A673 (cell line): ENCODE data around the gene CMTM2. TPM values are rescaled to one million over a fixed set of nuclear protein-coding genes. Genes with fewer than 3 reads are reported as not detected.

ENCODE experiments used
- BruUV-seq: library from RNA; stranded (reverse); fragments of 400-500 nt; replicated peaks from 2 replicates; lab custom pipeline; 2021; lab: Mats Ljungman, UMichigan
- CTCF ChIA-PET: fragments of 300-600 bp; sonication (Branson Sonifier 250); formaldehyde crosslinking; loops from one replicate; lab custom pipeline; 2022; ENCODE audit warnings: antibody characterized with exemption; lab: Charles Lee
- POLR2A ChIA-PET: fragments of 300-600 bp; sonication (Branson Sonifier 250); formaldehyde crosslinking; loops from one replicate; lab custom pipeline; 2022; ENCODE audit warnings: antibody characterized with exemption; ENCODE audit not compliant: low non-redundant PET; lab: Charles Lee
- DNase-seq: peaks from one replicate; pipeline ENCODE4 v3.0.0-alpha.2; 2015; ENCODE audit warnings: low spot score
- H3K27ac ChIP-seq: fragments of 200-600 bp; sonication (generic); 2 replicates; pipeline ENCODE4 v1.5.1; 2016; ENCODE audit warnings: mixed run types, low read depth, mild to moderate bottlenecking, mixed read lengths, antibody characterized with exemption, low read length; ENCODE audit not compliant: poor library complexity, severe bottlenecking
- H3K27me3 ChIP-seq: fragments of 200-600 bp; sonication (generic); replicated peaks from 2 replicates; pipeline ENCODE4 v1.6.1; 2017; ENCODE audit warnings: mixed run types, low read depth, mild to moderate bottlenecking, mixed read lengths, antibody characterized with exemption, low read length; ENCODE audit not compliant: insufficient read depth, poor library complexity
- H3K36me3 ChIP-seq: fragments of 200-600 bp; sonication (generic); 2 replicates; pipeline ENCODE4 v1.6.1; 2016; ENCODE audit warnings: mixed run types, mild to moderate bottlenecking, mixed read lengths, antibody characterized with exemption, low read length; ENCODE audit not compliant: insufficient read depth, poor library complexity, severe bottlenecking
- H3K4me1 ChIP-seq: fragments of 200-600 bp; sonication (generic); 2 replicates; pipeline ENCODE4 v1.6.1; 2017; ENCODE audit warnings: mixed run types, mild to moderate bottlenecking, mixed read lengths, antibody characterized with exemption, low read length; ENCODE audit not compliant: insufficient read depth, poor library complexity, severe bottlenecking
- H3K4me3 ChIP-seq: fragments of 200-600 bp; sonication (generic); 2 replicates; pipeline ENCODE4 v1.5.1; 2016; ENCODE audit warnings: low read depth, mixed run types, mild to moderate bottlenecking, mixed read lengths, low read length; ENCODE audit not compliant: poor library complexity, severe bottlenecking
- H3K9me3 ChIP-seq: fragments of 200-600 bp; sonication (generic); 2 replicates; pipeline ENCODE4 v1.6.1; 2016; ENCODE audit warnings: mixed run types, low read depth, mild to moderate bottlenecking, mixed read lengths, antibody characterized with exemption, low read length; ENCODE audit not compliant: poor library complexity, severe bottlenecking
- EZH2 ChIP-seq: fragments of 200-600 bp; sonication (generic); IDR thresholded peaks from 2 replicates; pipeline ENCODE4 v1.6.1; 2017; ENCODE audit warnings: borderline replicate concordance, low read depth, mild to moderate bottlenecking, mixed read lengths, antibody characterized with exemption, low read length; ENCODE audit not compliant: poor library complexity, severe bottlenecking
- intact Hi-C: fragments of 100-400 bp; cut with micrococcal nuclease; formaldehyde crosslinking; loops from one replicate; pipeline ENCODE4 v1.10.0; 2022; ENCODE audit not compliant: unreplicated experiment
- total RNA-seq: library from RNA; stranded (reverse); gene quantifications from 2 replicates; pipeline ENCODE4 v1.2.3, GENCODE V29; 2021
- TF ChIP-seq, protein P1 (sequence below): fragments of 300-800, 200-600 bp; sonication (generic); conservative IDR thresholded peaks from 2 replicates; pipeline ENCODE4 v1.5.1; 2017; ENCODE audit warnings: low read depth, mild to moderate bottlenecking, antibody characterized with exemption, low read length, moderate library complexity, mixed read lengths

Gene CMTM2
- total RNA-seq, 1 experiment from 2014 or later, result not detected

DNA sequence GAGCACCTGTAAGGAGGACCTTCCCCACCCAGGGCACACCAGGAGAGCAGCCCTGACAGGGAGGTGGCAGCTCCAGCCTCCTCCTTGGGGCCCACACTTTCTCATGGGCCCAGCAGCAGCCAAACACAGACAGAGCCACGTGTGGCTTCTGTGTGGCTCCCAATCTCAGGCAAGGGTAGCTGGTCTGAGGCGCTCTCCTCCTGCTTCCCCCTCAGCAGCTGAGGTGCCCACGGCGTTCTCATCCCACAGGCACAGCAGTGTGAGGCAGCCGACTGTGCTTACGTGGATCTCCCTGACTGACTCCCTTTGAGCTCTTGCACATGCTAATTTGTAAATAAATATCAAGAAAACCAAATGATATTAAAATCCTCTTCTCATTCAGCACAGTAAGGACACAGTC lies 56.1 kb downstream of the CMTM2 start:
- TF ChIP-seq, protein P1, sequence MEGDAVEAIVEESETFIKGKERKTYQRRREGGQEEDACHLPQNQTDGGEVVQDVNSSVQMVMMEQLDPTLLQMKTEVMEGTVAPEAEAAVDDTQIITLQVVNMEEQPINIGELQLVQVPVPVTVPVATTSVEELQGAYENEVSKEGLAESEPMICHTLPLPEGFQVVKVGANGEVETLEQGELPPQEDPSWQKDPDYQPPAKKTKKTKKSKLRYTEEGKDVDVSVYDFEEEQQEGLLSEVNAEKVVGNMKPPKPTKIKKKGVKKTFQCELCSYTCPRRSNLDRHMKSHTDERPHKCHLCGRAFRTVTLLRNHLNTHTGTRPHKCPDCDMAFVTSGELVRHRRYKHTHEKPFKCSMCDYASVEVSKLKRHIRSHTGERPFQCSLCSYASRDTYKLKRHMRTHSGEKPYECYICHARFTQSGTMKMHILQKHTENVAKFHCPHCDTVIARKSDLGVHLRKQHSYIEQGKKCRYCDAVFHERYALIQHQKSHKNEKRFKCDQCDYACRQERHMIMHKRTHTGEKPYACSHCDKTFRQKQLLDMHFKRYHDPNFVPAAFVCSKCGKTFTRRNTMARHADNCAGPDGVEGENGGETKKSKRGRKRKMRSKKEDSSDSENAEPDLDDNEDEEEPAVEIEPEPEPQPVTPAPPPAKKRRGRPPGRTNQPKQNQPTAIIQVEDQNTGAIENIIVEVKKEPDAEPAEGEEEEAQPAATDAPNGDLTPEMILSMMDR, result no peak
- no peak for TF ChIP-seq EZH2
- no peak overlapping the region for H3K4me3 ChIP-seq
- ChIA-PET POLR2A (no interaction called here), CTCF (no interaction called here)
- no peaks in the 10 kb centered on the region for H3K4me1 ChIP-seq
- no peaks in the 10 kb centered on the region for H3K27me3 ChIP-seq
- no peaks in the 10 kb centered on the region for H3K9me3 ChIP-seq
- intact Hi-C loops, result no loop called here
- no peak for DNase-seq
- no TSS peak for BruUV-seq
- peak overlapping the region; percentile 30 for H3K27ac ChIP-seq
- no peaks in the 10 kb centered on the region for H3K36me3 ChIP-seq

DNA sequence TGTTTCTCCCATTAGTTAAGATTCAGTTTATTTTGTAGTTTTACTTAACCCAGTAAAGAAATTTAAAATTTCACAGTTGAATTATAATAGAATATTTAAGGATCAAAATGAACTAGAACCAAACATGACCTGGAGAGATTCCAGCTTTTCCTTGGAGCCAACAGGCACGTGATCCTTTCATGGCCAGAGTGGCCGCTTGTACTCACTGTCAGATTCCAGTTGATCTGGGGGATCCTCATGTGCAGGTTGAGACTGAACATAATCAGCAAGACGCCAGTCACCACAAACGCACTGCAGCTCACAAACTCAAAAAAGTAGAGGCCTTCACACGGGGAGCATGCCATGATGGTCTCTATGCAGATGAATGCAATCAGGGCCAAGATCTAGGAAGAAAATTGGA lies 56.9 kb downstream of the CMTM2 start:
- Histone ChIP-seq H3K27ac (no peak overlapping the region), H3K4me3 (no peak overlapping the region), H3K4me1 (no peaks in the 10 kb centered on the region), H3K36me3 (no peaks in the 10 kb centered on the region), H3K9me3 (no peaks in the 10 kb centered on the region), H3K27me3 (no peaks in the 10 kb centered on the region)
- BruUV-seq, result no TSS peak
- POLR2A ChIA-PET, result no interaction called here
- no peak for TF ChIP-seq EZH2
- TF ChIP-seq, protein P1, result no peak
- CTCF ChIA-PET, result no interaction called here
- no peak for DNase-seq
- intact Hi-C loops, result no loop called here

DNA sequence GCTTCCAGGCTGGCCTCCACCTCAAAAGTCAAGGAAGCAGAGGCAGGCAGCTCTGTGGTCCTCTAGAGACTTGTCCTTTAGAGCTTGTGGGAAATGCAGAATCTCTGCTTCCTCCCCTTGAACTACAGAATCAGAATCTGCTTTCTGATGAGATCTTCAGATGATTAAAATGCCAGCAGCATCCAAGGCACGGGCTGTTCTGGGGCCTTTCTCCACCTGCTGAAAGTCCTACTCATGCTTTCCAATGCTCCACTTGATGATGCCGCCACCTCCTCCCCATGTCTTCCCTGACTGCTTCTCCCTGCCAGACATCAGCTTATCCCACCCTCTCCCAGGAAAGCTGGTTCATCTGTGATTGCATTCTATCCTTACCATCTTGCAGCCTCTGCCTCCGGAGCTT lies 58.5 kb downstream of the CMTM2 start:
- no TSS peak for BruUV-seq
- Histone ChIP-seq H3K36me3 (no peaks in the 10 kb centered on the region), H3K27ac (no peak overlapping the region), H3K4me3 (no peak overlapping the region), H3K9me3 (no peaks in the 10 kb centered on the region), H3K4me1 (no peaks in the 10 kb centered on the region), H3K27me3 (no peaks in the 10 kb centered on the region)
- intact Hi-C loops, result no loop called here
- ChIA-PET CTCF (interaction anchor here (0.5 kb wide), 1 partner anchor 100 kb away, joined by 3 read pairs; no protein-coding TSS in a partner anchor), POLR2A (no interaction called here)
- no peak for DNase-seq
- TF ChIP-seq, protein P1, result no peak
- no peak for TF ChIP-seq EZH2

Other genes starting within 250 kb of the CMTM2 start
- gene CDH5, start 212.8 kb upstream of the CMTM2 start, total RNA-seq, result 0.09 and 0.26 TPM in 2 replicates
- not detected in 2 replicates for gene BEAN1, start 152.2 kb upstream of the CMTM2 start, total RNA-seq
- gene TK2, start 29.3 kb upstream of the CMTM2 start, total RNA-seq, result 8.2 and 9.5 TPM in 2 replicates
- 47.9 and 49.8 TPM in 2 replicates for gene CKLF, start 26.9 kb upstream of the CMTM2 start, total RNA-seq
- gene CMTM1, start 13.0 kb upstream of the CMTM2 start, total RNA-seq, result 5.5 and 7.1 TPM in 2 replicates
- gene CMTM3, start 25.2 kb downstream of the CMTM2 start, total RNA-seq, result 25.5 and 31.1 TPM in 2 replicates
- 30.3 and 37.7 TPM in 2 replicates for gene CMTM4, start 117.3 kb downstream of the CMTM2 start, total RNA-seq
- gene DYNC1LI2, start 172.1 kb downstream of the CMTM2 start, total RNA-seq, result 149 and 164 TPM in 2 replicates
- 0.28 TPM in 1 of 2 replicates, not detected in the other for gene TERB1, start 222.1 kb downstream of the CMTM2 start, total RNA-seq